Measurements from ENCODE around the gene THADA.

DNA sequence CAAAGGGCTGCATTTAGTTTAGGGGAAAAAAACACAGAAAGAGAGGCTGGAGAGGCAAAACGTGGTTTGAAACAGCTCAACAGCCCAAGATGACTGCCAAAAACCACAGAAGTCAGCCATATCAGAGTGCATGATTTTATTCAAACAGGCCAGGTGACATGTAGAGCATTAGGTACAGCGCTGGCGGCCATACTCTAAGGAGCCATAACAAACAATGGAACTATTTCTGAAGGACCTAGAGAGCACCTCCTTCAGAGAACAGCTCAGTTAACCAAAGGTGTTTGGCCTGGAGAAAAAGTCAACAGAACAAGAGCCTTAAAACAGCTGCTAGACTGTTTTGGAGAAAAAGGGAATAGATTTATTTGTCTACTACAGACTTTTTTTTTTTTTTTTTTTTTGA lies 2.6 kb downstream of the THADA start:
- TF ChIP-seq, protein P1, sequence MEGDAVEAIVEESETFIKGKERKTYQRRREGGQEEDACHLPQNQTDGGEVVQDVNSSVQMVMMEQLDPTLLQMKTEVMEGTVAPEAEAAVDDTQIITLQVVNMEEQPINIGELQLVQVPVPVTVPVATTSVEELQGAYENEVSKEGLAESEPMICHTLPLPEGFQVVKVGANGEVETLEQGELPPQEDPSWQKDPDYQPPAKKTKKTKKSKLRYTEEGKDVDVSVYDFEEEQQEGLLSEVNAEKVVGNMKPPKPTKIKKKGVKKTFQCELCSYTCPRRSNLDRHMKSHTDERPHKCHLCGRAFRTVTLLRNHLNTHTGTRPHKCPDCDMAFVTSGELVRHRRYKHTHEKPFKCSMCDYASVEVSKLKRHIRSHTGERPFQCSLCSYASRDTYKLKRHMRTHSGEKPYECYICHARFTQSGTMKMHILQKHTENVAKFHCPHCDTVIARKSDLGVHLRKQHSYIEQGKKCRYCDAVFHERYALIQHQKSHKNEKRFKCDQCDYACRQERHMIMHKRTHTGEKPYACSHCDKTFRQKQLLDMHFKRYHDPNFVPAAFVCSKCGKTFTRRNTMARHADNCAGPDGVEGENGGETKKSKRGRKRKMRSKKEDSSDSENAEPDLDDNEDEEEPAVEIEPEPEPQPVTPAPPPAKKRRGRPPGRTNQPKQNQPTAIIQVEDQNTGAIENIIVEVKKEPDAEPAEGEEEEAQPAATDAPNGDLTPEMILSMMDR (IDR thresholded peaks at IDR 0.05; ENCODE audit: insufficient read depth, low read length) = no peak
- TF ChIP-seq, protein P2, sequence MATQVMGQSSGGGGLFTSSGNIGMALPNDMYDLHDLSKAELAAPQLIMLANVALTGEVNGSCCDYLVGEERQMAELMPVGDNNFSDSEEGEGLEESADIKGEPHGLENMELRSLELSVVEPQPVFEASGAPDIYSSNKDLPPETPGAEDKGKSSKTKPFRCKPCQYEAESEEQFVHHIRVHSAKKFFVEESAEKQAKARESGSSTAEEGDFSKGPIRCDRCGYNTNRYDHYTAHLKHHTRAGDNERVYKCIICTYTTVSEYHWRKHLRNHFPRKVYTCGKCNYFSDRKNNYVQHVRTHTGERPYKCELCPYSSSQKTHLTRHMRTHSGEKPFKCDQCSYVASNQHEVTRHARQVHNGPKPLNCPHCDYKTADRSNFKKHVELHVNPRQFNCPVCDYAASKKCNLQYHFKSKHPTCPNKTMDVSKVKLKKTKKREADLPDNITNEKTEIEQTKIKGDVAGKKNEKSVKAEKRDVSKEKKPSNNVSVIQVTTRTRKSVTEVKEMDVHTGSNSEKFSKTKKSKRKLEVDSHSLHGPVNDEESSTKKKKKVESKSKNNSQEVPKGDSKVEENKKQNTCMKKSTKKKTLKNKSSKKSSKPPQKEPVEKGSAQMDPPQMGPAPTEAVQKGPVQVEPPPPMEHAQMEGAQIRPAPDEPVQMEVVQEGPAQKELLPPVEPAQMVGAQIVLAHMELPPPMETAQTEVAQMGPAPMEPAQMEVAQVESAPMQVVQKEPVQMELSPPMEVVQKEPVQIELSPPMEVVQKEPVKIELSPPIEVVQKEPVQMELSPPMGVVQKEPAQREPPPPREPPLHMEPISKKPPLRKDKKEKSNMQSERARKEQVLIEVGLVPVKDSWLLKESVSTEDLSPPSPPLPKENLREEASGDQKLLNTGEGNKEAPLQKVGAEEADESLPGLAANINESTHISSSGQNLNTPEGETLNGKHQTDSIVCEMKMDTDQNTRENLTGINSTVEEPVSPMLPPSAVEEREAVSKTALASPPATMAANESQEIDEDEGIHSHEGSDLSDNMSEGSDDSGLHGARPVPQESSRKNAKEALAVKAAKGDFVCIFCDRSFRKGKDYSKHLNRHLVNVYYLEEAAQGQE (IDR thresholded peaks at IDR 0.05; ENCODE audit: insufficient replicate concordance, low read depth) = no peak
- TF ChIP-seq POLR2AphosphoS5 (IDR thresholded peaks at IDR 0.05; ENCODE audit: low read depth) (no peak), GABPA (IDR thresholded peaks at IDR 0.05; ENCODE audit: low read depth) (no peak), SPI1 (IDR thresholded peaks at IDR 0.05; ENCODE audit: borderline replicate concordance, low read depth) (no peak)

Measured in HL-60 (cell line).